HG03039 (cell line): ENCODE measurements around the gene ASTL.
A peak's percentile ranks its signal among the peaks of the same experiment; 100 is the strongest.

ENCODE experiments used
- ATAC-seq: cut with Tn5 transposase; IDR thresholded peaks from one replicate; pipeline ENCODE4 v1.9.1; 2021; ENCODE audit warnings: mild to moderate bottlenecking, moderate library complexity; ENCODE audit not compliant: unreplicated experiment

The ASTL gene

GRCh38 chr2:96130483-96130882 is 7.8 kb downstream of the ASTL start:
- ATAC-seq = no peak

DNA sequence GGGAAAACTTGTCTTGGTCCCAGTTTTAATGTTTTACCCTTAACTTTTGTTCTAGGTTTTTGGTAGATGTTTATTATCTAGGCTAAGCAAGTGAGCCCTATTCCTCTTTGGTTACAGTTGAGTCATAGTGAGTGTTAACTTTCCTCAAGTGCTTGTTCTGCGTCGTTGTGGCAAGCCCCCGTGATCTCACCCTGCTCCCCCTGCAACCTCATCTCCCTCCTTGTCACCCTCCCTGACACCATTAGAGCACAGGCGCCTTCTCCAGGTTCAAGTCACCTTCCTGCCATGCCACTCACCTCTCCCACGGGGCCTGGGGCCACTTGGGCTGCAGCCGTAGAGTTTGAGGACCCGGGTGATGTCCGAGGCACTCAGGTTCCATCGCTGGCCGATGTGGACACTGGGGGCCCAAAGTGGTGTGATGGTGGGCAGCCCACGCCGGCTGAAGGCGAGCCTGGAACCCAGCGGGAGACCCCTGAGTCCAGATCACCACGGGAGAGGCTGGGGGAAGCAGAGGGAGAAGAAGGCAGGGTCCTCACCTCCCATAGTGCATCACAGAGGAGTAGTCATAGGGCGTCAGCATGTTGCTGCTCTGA is 8.7 kb downstream of the ASTL start:
- ATAC-seq = no peak

DNA sequence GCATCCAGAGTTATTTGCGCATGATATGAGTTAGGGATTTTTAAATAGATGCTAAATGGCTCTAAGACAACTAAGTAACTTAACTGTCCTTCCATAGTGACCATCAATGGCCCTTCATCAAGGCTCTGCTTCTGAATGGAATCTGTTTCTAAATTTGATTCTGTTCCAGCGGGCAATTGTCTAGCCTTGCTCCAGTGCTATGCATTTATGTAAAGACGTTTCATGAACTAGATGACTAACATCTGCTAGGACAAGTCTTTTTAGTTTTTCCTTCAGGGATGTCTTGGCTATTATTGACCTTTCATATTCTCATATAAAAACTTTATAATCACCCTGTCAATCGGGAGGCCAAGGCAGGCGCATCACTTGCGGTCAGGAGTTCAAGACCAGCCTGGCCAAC is 9.8 kb downstream of the ASTL start:
- no peak for ATAC-seq

- no peak for ATAC-seq
Measured at GRCh38 chr2:96124406-96125265, 13.7 kb downstream of the ASTL start.

DNA sequence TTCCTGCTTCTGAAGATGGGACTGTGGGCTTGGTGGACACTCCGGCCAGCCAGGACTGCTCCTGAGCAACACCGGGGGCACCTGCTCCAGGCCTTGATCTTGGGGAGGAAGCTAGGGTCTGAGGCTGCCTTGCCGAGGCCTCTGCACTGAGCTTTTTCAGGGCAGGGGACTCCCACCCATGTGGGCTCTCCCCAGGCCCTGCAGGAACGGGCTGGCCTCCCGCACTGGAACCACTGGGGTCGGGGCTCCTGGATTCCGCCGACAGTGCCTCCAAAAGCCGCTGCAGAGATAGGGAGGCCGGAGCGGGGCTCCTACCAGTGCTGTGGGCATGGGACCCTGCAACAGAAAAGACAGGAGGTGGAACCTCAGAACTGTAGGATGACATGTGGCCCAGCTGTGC is 14.4 kb downstream of the ASTL start:
- no peak for ATAC-seq

DNA sequence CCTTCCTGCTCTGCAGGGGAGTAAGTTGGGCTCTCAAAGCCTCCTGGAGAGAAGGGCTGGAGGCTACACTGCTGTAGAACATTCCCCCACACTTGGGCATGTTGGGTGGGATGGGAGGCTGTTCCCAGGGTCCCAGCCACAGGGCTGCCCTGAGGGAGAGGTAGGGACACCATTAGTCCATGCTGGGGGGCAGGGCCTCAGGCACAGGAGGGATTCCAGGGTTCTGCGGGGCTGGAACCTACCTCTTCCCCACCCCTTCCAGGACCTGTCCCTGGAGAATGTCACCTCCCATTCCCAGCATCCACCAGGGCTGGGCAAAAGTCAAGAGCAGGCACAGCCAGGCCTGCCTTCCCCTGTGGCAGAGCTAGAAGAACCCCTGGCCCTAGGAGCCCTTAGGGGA is 15.0 kb downstream of the ASTL start:
- ATAC-seq = no peak

GRCh38 chr2:96122391-96122790 is 15.9 kb downstream of the ASTL start:
- no peak for ATAC-seq

GRCh38 chr2:96121414-96121813 is 16.9 kb downstream of the ASTL start:
- no peak for ATAC-seq

DNA sequence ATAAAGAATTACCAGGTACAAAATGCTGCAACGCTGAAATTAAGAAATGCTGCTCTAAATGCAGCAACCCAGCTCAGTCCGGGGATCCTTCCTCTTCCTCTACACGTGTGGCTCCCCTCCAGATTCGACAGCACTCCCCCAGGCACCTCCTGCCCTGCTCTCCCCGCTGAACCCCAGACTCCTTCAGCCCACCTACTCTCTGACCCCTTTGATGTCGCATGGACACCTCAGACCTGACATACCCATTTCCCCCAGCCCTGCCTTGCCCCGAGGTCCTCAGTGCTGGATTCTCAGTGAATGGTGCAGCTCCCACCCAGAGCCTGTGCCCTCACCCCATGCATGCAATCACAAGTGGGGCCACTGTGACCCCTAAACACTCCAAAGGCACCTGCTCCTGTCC is 17.3 kb downstream of the ASTL start:
- ATAC-seq = no peak

- ATAC-seq = no peak
Measured at GRCh38 chr2:96120091-96120720, 18.1 kb downstream of the ASTL start.

- no peak for ATAC-seq
Measured at GRCh38 chr2:96119389-96119751, 18.9 kb downstream of the ASTL start.

DNA sequence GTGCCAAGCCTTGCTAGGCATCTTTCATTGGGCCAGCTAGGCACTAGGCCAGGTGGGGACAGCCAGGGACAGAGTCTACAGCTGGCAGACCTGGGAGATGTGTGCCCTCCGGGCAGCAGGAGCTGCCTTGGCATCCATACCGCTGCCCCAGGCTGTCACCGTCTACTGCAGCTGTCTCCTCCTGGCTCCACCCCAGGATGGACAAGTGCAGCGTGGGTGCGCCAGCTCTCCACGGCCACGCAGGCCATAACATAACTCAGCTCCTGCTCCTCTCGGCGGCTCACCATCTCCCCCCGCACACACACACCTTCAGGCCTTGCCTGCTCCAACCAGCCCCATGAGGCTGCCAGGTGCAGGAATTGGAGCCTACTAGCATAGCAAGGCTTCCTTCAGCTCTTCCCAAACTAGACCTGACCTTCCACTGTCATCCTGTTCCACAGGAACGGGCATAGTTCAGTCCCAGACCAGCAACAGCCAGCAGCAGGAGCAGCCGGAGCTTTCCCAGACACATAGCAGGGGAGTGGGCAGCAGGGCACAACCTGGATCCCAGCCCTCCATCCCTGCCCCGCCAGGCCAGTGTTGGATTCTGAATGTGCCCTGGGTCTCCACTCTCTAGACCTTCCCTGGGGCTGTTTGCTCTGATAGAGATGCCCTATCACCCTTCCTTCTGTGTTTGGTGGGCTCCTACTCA is 19.5 kb downstream of the ASTL start:
- ATAC-seq = no peak

DNA sequence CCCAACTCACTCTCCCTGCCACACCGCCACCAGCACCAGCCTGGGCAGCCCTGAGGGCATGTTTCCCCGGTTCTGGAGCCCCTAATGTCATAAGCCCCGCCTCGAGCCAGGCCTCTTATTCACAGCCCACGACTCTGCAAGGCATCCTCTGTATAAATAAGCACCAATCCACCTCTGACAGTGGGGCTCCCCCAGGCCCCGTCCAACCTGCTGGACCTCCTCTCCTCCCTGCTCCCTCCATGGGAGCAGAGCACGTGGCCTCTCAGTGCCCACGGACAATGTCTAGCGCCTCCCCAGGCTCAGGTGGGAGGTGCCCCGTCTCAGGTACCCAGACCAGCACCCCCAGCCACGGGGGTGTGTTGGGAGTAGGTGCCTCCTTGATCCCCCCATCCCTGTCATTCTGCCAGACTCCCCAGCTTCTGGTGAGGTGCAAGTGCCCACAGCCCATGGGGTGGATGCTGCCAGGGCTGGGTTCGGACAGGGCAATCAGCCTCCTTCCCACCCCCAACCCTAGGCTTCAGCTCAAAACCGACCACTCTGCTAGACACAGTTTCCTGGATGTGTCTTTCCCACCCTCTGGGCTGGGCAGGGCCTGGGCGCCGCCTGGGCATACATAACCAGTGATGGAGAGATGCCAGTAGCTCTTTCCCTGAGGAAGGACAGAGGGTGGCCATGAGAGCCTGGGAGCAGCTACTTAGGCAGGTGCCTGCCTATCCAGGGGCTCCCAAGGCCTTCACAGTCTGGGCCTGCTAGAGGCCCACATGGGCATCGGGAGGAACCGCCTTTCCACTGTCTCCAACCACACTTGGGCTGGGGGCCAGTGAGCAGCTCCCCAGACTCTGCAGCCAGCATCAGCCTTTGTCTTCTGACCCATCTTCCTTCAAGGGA is 20.4 kb downstream of the ASTL start:
- no peak for ATAC-seq

GRCh38 chr2:96116879-96117533 is 21.3 kb downstream of the ASTL start:
- ATAC-seq = peak; percentile 46

GRCh38 chr2:96116424-96116878 is 21.9 kb downstream of the ASTL start, which contains the start of gene ADRA2B:
ADRA2B (minus strand) TSS chr2:96116571; CDS start chr2:96116149, 422 bp downstream.
- ATAC-seq = peak; percentile 28

- no peak for ATAC-seq
Measured at GRCh38 chr2:96115631-96116423, 22.5 kb downstream of the ASTL start.

DNA sequence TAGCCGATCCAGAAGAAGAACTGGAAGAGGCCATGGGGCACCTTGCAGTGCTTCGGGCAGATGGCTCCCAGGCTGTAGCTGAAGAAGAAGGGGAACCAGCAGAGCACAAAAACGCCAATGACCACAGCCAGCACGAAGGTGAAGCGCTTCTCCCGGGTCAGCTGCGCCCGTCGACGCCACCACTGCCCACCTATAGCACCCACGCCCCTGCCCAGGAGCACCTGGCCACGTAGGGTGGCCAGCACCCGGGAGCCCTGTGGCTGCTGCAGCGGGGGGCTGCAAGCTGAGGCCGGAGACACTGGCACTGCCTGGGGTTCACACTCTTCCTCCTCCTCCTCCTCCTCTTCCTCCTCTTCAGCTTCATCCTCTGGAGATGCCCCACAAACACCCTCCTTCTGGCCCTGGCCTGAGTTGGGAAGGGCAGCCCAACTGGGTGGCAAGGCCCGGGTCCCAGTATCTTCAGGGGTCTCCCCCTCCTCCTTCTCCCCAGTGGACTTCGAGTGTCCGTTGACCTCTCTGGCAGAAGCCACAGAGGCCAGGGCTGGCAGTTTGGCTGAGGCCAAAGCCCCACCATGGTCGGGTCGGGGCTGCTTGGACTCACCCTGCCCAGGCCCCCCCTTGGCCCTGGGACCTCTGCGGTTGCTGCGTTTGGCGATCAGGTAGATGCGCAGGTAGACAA is 23.3 kb downstream of the ASTL start:
- no peak for ATAC-seq

DNA sequence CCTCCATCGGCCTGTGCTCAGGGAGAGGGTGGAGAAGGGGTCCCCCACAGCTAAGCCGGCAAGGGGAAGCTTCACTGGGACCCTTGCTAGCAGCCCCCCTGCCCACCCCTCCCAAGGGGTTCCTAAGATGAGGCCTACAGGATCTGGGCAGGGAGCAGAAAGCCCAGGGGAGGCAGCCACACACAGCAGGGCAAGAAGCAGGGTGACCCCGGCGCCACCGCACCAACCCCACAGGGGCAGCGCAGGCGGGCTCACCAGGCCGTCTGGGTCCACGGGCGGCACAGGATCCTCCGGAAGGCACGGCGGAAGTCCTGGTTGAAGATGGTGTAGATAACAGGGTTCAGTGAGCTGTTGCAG is 23.8 kb downstream of the ASTL start:
- no peak for ATAC-seq

DNA sequence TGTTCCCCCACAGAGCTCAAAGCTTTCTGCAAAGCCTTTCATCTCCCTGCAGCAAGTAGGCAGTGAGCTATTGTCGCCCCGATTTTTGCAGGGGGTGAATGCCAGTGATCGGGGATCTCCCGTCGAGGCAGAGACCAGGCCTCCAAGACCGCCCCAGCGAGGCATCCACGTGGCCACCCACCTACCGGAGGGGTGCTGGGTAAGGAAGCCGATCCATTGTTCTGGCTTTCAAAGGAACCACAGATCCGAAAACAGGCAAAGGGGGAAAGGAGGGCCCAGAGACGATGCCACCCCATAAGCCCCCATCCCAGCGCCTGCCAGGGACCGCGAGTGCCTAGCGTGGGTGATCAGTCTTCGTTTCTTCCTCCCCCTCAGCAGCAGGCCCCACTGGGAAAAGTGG is 24.4 kb downstream of the ASTL start:
- ATAC-seq = no peak
